Measurements from ENCODE around the gene RTN4R.

Gene RTN4R

GRCh38 chr22:20226760-20227350 lies 41.3 kb downstream of the RTN4R start:
- no peak for DNase-seq

DNA sequence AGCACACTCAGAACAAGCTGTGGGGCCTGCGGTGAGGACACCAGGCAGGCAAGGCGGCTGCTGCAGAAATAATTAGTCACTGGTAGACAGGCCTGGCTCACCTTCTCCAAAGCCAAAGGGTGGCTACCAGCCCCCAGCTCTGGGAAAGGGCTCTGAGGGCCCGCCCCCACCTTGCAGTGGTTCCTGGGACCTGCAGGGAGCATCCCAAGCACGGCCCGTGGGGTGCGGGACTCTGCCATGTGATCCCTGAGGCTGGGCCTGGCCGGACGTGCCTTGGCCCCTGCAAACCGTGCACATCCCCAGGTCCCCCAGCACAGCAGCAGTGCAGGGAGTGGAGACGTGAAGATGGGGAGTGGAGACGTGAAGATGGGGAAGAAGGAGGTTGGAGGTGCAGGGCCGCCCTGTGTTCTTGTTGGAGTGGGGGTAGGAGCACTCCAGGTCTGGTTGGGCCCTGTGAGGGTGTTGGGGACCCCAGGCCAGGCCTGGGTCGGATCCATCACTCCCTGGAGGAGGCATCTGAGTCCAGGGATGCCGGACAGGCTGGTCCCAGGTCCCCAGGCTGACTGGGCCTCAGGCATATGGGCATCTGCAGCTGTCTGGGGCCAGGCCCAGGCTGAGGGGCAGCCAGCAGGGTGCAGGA lies 41.9 kb downstream of the RTN4R start:
- no peak for DNase-seq

- DNase-seq: no peak
These were observed 42.5 kb downstream of the RTN4R start for GRCh38 chr22:20225693-20225966.

GRCh38 chr22:20224917-20225692 lies 43.0 kb downstream of the RTN4R start:
- DNase-seq: no peak

DNA sequence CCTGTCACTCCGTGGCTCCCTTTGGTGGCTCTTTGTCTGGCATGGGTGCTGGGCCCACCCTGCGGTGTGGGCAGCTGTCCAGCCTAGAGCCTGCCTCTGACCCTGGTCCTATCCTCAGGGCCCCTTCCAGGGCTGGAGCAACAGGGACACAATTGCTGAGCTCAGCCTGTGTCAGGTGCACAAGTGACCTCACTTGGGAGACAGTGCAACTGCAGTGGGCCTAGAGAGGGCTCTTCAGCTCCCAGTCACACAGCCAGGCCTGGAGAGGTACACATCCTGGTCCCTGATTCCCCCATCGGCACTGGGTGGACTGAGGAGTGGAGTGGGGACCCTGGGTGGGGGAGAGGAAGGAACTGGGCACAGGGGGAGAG lies 43.9 kb downstream of the RTN4R start:
- DNase-seq: no peak

DNA sequence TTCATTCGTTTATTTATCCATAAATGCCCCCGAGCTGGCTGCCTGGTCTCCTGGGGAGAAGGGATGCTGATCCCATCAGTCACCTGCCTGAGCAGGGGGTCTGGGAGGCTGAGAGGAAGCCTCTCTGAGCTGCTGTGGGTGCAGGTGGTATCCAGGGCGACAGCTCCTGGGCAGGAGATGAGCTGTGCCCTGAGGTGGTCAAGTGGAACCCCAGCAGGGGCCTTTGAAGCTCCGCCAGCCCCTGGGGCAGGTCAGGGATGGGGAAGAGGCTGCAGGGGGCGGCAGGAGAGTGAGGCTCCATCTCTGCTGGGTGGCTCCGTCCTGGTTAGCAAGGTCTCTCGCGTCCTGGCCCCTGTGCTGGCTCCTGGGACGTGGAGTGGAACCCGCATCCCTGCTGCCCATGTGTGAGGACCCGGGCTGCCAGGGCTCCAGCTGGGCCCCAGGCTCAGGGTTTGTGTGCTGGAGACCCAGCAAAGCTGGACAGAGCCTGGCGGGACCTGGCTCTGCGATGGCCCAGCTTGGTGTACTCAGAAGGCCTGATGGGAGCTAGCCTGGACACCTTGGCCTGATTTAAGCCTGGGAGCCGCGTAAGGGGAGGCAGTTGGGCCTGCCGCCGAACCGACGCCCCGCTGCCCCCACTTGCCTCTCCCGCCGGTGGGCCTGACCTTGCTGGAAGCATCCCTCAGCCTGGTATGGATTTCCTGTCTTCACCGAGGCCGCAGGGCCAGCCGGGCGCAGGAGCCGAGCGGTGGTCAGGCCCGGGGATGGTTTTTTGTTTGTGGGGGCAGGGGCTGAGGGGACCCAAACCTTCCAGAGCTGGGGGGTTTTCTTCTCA lies 44.5 kb downstream of the RTN4R start:
- DNase-seq: no peak

DNA sequence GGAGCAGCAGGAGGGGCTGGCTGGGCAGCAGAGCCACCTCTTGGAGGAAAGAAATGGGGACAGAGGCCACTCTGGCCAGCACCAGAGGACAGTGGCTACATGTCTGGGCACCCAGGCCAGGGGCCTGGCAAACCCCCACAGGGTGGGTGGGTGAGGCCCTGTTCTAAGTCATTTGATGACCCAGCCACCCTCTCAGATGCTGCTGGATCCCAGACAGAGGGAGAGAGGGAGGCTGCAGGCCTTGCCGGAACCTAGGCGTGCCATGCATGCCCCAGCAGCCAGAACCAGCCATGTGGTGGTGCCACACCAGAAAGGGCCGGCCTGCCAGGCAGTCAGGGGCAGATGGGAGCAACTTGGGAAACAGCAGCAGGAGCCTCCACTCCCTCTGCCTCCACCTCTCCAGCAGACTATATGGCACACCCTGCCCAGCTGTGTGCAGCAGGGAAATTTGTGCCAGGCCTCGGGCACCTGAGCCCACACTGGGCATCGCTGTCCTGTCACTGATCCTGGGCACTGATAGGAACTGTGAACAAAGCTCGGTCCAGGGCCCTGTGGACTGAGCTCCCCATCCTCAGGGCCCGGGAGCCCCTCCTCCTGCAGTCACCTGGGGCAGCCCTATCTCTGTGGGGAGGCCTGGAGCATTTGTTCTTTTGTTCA lies 45.2 kb downstream of the RTN4R start:
- no peak for DNase-seq

DNA sequence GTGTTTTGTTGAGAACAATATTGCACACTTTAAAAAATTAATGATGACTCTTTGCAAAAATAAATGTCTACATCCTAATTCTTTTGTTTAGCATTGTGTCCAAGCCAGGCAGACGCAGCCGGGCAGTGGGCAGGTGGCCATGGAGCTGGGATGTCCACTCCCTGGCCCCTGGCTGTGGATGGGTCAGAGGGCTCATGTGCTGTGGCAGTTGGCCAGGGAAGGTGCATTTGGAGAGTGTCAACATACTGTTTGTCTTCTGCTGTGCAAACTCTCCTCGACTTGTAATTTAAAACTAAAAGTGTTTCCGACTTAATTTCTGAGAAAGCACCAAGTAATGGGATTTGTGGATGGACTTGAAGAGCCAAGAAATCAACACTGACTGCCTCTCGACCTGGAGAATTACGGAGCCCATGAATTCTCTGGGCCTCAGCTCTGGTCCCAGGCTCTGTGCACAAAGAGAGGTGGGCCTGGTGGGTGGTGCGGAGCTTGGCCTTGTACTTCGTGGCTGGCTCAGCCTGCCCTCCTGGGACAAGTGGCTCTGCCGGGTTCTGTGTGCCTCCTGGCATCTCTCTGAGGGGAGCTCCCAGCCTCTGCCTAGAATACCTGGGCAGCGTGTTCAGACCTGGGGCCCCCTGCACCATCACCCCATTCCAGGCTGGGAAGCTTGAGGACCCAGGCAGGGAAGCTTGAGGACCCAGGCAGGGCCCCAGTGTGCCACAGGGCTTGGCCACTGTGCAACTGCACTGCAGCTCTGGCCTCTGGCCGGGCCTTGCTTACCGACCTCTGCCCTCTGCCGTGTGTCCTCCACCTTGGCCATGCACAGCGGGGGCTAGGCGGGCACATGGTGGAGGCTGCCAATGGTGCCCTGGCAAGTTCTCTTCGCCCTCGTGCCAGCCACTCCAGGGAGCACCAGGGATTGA lies 46.4 kb downstream of the RTN4R start:
- no peak for DNase-seq

GRCh38 chr22:20220629-20221026 lies 47.5 kb downstream of the RTN4R start:
- no peak for DNase-seq

GRCh38 chr22:20219667-20220628 lies 48.2 kb downstream of the RTN4R start:
- DNase-seq: no peak

- no peak for DNase-seq
These were observed 49.1 kb downstream of the RTN4R start for GRCh38 chr22:20218987-20219386.

DNA sequence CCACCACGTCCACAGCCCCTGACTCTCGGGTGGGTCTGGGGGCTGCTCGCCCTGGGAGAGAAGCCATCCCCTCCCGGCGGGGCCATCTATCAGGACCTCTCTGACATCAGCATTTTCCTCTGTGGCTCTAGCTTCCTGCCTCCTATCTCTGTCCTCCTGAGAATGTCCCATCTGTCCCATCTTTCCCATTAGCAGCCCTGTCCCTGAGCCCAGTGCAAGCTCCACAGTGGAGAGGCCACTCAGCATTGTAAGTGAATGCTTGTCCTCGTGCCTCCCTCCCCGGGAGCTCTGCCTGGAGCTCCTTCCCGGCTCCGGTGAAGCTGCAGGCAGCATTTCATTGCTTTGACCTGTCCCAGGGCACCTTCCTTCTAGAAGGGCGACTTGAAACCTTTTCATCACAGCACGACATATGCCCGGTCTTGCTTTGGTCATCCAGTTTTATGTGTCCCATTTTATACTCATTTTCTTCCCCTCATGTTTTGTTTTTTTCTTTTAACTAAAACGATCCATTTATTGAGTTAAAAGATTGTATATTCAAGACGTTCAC lies 49.7 kb downstream of the RTN4R start:
- no peak for DNase-seq

DNA sequence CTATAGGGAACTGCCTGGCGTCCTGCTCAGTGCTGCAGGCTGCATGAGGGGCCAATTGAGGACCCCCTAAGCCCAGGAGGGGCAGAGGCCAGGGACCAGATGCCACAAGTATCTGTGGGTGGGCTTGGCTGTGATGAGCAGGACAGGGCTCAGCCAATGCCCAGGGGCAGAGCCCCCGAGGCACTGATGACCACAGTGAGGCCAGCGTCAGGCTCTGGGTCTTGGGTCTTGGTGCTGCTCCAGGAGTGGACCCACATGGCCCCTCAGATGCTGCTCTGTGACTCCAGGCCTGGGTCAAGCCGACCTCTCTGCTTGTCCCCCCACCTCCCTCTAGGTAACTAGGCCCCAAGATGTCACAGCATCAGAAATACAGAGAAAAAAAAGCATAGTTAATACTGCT lies 50.6 kb downstream of the RTN4R start:
- DNase-seq: no peak

GRCh38 chr22:20216863-20217499 lies 51.1 kb downstream of the RTN4R start:
- no peak for DNase-seq

DNA sequence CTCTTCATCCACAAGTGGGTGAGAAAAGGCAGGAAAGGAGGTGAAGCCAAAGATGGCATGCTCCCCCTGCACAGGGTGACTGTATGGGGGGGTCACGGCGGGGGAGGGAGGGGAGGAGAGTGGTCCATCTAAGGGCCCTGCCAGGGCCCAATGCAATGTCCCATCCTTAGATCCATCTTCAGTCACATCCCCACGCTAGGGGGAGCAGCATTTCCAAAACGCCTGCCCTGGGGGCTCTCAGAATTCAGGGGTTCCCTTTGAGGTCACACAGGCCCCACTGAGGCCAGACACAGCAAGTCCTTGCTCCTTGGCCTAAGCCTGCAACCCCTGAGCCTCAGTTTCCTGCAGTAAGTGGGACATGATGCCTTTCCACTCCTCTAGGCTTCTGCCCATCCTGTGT lies 52.4 kb downstream of the RTN4R start:
- DNase-seq: no peak

DNA sequence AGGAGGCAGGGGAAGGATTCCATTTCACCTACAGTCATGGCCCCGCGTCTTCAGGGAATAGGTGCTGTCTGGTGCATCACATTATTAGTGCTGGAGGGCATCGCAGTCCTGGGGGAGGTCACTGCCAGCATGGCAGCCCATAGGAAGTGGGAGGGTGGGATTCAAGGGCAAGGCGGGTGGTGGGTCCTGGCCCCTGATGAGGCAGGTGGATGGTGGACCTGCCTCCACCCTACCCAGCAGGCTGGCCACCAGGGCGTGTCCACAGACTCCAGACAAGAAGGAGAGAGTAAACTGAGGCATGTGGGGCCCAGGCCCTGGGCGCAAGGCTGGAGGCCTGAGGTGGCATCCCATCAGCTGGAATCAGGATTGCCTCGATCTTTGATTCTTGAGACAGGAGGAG lies 53.3 kb downstream of the RTN4R start:
- no peak for DNase-seq

GRCh38 chr22:20213833-20214708 lies 54.0 kb downstream of the RTN4R start:
- DNase-seq: no peak

- DNase-seq: no peak
These were observed 55.1 kb downstream of the RTN4R start for GRCh38 chr22:20212754-20213699.
